HG02973 (cell line): ENCODE measurements around the gene SERINC4.
A peak's percentile ranks its signal among the peaks of the same experiment; 100 is the strongest.
"Not testable (repeated sequence)": the region's sequence is repeated elsewhere in the genome, so short reads cannot be mapped to it uniquely, and the experiment has no call there.

Experiments
- ATAC-seq: cut with Tn5 transposase; IDR thresholded peaks from one replicate; pipeline ENCODE4 v1.9.1; 2021; ENCODE audit warnings: moderate library complexity; ENCODE audit not compliant: unreplicated experiment

SERINC4 gene

GRCh38 chr15:43799945-43800285 is at the start of gene SERINC4:
SERINC4 (minus strand) TSS chr15:43800220; CDS start chr15:43799986, 234 bp downstream.
- no peak for ATAC-seq

GRCh38 chr15:43845421-43845820 is 45.4 kb upstream of the SERINC4 start:
- ATAC-seq: no peak

GRCh38 chr15:43832485-43832884 is 32.5 kb upstream of the SERINC4 start:
- not testable (repeated sequence) for ATAC-seq

- not testable (repeated sequence) for ATAC-seq
Measured at GRCh38 chr15:43831519-43832052, 31.6 kb upstream of the SERINC4 start.

GRCh38 chr15:43830691-43831275 is 30.8 kb upstream of the SERINC4 start:
- not testable (repeated sequence) for ATAC-seq

- ATAC-seq: not testable (repeated sequence)
Measured at GRCh38 chr15:43829951-43830540, 30.0 kb upstream of the SERINC4 start.

GRCh38 chr15:43828061-43828657 is 28.1 kb upstream of the SERINC4 start:
- ATAC-seq: no peak

GRCh38 chr15:43826508-43827341 is 26.7 kb upstream of the SERINC4 start, which contains the start of gene WDR76:
WDR76 (plus strand) TSS chr15:43827002; CDS start chr15:43827033, 31 bp downstream.
- peak; percentile 60 for ATAC-seq

GRCh38 chr15:43826029-43826507 is 26.0 kb upstream of the SERINC4 start:
- no peak for ATAC-seq

- not testable (repeated sequence) for ATAC-seq
Measured at GRCh38 chr15:43825305-43825704, 25.3 kb upstream of the SERINC4 start.

- ATAC-seq: peak; percentile 58
Measured at GRCh38 chr15:43824302-43825246, 24.6 kb upstream of the SERINC4 start, which contains the start of gene MFAP1. MFAP1 (minus strand) TSS chr15:43824690; CDS start chr15:43824569, 121 bp downstream.

- ATAC-seq: no peak
Measured at GRCh38 chr15:43821505-43821904, 21.5 kb upstream of the SERINC4 start.

GRCh38 chr15:43815064-43815463 is 15.0 kb upstream of the SERINC4 start:
- ATAC-seq: not testable (repeated sequence)

- peak; percentile 55 for ATAC-seq
Measured at GRCh38 chr15:43808960-43809678, 9.1 kb upstream of the SERINC4 start.

- no peak for ATAC-seq
Measured at GRCh38 chr15:43808435-43808950, 8.5 kb upstream of the SERINC4 start.

- ATAC-seq: not testable (repeated sequence)
Measured at GRCh38 chr15:43802676-43803075, 2.7 kb upstream of the SERINC4 start.

- peak; percentile 80 for ATAC-seq
Measured at GRCh38 chr15:43800286-43801141, 494 bp upstream of the SERINC4 start, which contains the start of gene HYPK. HYPK (plus strand) TSS chr15:43800599; CDS start chr15:43800623, 24 bp downstream.
